ENCODE data around the gene PTN. TPM values are rescaled to one million over a fixed set of nuclear protein-coding genes. Genes with fewer than 3 reads are reported as not detected.

Gene PTN
- total and polyA plus RNA-seq, 9 of the 15 experiments (the other 6 are each of a cell fraction or from before 2014, with no cell fraction given), result not detected

DNA sequence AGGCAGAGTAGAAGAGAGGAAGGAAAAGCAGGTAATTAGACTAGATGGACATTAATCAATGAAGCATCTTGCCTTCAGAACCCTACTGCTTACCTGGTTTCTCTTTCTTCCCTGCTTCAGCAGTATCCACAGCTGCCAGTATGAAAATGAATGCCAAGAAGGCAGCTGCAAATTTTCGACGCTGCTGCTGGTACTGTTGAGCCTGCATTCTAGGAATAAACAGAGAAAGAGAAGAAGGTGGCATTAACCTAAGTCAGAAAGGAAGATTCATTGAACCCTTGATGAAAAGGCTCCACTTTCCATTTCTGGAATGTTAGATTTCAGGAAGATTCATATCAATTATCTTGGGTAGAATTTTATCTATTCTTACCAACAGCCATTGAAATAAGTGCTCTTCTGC, 88.8 kb downstream of the PTN start (continued):
- no peak for TF ChIP-seq NFRKB (IDR thresholded peaks at IDR 0.05; ENCODE audit: low read depth)
- no peak for TF ChIP-seq PPARD (CRISPR knock-in tag; IDR thresholded peaks at IDR 0.05)
- no peak for TF ChIP-seq BRD4 (IDR thresholded peaks at IDR 0.05)
- no peak for TF ChIP-seq TAF9B (IDR thresholded peaks at IDR 0.05; ENCODE audit: partially characterized antibody)
- no peak for TF ChIP-seq ZNF23 (CRISPR knock-in tag; IDR thresholded peaks at IDR 0.05)
- no peak for TF ChIP-seq PREB (CRISPR knock-in tag; IDR thresholded peaks at IDR 0.05)
- TF ChIP-seq NR2C2 (CRISPR knock-in tag; IDR thresholded peaks at IDR 0.05), result no peak
- no peak for TF ChIP-seq NR2C2 (tag; IDR thresholded peaks at IDR 0.05)
- no peak for TF ChIP-seq FOXP4 (CRISPR knock-in tag; IDR thresholded peaks at IDR 0.05; ENCODE audit: borderline replicate concordance)
- no peak for TF ChIP-seq CHAMP1 (IDR thresholded peaks at IDR 0.05)
- TF ChIP-seq UBTF (IDR thresholded peaks at IDR 0.05; ENCODE audit: borderline replicate concordance in 1 of 2, low read depth in 2 of 2, low read length in 2 of 2), result no peak
- TF ChIP-seq ZNF232 (CRISPR knock-in tag; IDR thresholded peaks at IDR 0.05), result no peak
- TF ChIP-seq, protein P1, sequence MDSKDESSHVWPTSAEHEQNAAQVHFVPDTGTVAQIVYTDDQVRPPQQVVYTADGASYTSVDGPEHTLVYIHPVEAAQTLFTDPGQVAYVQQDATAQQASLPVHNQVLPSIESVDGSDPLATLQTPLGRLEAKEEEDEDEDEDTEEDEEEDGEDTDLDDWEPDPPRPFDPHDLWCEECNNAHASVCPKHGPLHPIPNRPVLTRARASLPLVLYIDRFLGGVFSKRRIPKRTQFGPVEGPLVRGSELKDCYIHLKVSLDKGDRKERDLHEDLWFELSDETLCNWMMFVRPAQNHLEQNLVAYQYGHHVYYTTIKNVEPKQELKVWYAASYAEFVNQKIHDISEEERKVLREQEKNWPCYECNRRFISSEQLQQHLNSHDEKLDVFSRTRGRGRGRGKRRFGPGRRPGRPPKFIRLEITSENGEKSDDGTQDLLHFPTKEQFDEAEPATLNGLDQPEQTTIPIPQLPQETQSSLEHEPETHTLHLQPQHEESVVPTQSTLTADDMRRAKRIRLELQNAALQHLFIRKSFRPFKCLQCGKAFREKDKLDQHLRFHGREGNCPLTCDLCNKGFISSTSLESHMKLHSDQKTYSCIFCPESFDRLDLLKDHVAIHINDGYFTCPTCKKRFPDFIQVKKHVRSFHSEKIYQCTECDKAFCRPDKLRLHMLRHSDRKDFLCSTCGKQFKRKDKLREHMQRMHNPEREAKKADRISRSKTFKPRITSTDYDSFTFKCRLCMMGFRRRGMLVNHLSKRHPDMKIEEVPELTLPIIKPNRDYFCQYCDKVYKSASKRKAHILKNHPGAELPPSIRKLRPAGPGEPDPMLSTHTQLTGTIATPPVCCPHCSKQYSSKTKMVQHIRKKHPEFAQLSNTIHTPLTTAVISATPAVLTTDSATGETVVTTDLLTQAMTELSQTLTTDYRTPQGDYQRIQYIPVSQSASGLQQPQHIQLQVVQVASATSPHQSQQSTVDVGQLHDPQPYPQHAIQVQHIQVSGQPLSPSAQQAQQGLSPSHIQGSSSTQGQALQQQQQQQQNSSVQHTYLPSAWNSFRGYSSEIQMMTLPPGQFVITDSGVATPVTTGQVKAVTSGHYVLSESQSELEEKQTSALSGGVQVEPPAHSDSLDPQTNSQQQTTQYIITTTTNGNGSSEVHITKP (IDR thresholded peaks at IDR 0.05; ENCODE audit: partially characterized antibody), result no peak
- no peak for TF ChIP-seq JUNB (CRISPR knock-in tag; conservative IDR thresholded peaks at IDR 0.05)
